CD8-positive, alpha-beta memory T cell (primary cell): ENCODE measurements around the gene IL10. TPM values are rescaled to one million over a fixed set of nuclear protein-coding genes. Genes with fewer than 3 reads are reported as not detected.
A peak's percentile ranks its signal among the peaks of the same experiment; 100 is the strongest.
"Not testable (repeated sequence)": the region's sequence is repeated elsewhere in the genome, so short reads cannot be mapped to it uniquely, and the experiment has no call there.

Experiments
- CTCF ChIA-PET: fragments of 350-600 bp; sonication (Branson Sonifier 250); formaldehyde crosslinking; loops from one replicate; lab custom pipeline; 2021; ENCODE audit warnings: antibody characterized with exemption; lab: Charles Lee
- POLR2A ChIA-PET: fragments of 350-600 bp; sonication (Branson Sonifier 250); formaldehyde crosslinking; loops from one replicate; lab custom pipeline; 2021; ENCODE audit warnings: antibody characterized with exemption; lab: Charles Lee
- DNase-seq, 5 donors: peaks; one replicate each; pipeline versions ENCODE4 v3.0.0 to v3.0.0-alpha.2; 2020 to 2022; ENCODE audit warnings: mixed read lengths in 1 of 5
- H3K27ac ChIP-seq: one replicate; pipeline ENCODE4 v1.7.0; 2013; ENCODE audit warnings: low read depth, mild to moderate bottlenecking, low read length, moderate library complexity
- H3K27me3 ChIP-seq: 2 replicates; pipeline ENCODE4 v1.7.0; 2013; ENCODE audit warnings: low read length, mild to moderate bottlenecking; ENCODE audit not compliant: insufficient read depth, poor library complexity, severe bottlenecking
- H3K36me3 ChIP-seq: 2 replicates; pipeline ENCODE4 v1.7.0; 2013; ENCODE audit warnings: mild to moderate bottlenecking, low read length, moderate library complexity; ENCODE audit not compliant: insufficient read depth
- H3K4me1 ChIP-seq: 2 replicates; pipeline ENCODE4 v1.7.0; 2013; ENCODE audit warnings: mild to moderate bottlenecking, low read length, moderate library complexity; ENCODE audit not compliant: insufficient read depth
- H3K4me3 ChIP-seq: 2 replicates; pipeline ENCODE4 v1.7.0; 2013; ENCODE audit warnings: mild to moderate bottlenecking, low read length
- H3K9me3 ChIP-seq: 2 replicates; pipeline ENCODE4 v1.7.0; 2013; ENCODE audit warnings: mild to moderate bottlenecking, low read length
- H3K27ac Mint-ChIP-seq, 8 donors: one replicate each; pipeline ENCODE4 v1.8.0; 2020 to 2021; ENCODE audit warnings: mixed read lengths in 8 of 8, mild to moderate bottlenecking in 6 of 8, inconsistent platforms in 3 of 8, moderate library complexity in 3 of 8
- H3K27me3 Mint-ChIP-seq, 2 donors: one replicate each; pipeline ENCODE4 v1.8.0; 2020 to 2021; ENCODE audit warnings: mixed read lengths in 2 of 2, mild to moderate bottlenecking in 1 of 2, moderate library complexity in 1 of 2
- H3K36me3 Mint-ChIP-seq, 3 donors: one replicate each; pipeline ENCODE4 v1.8.0; 2020 to 2021; ENCODE audit warnings: mixed read lengths in 3 of 3, inconsistent platforms in 1 of 3, mild to moderate bottlenecking in 1 of 3
- H3K4me1 Mint-ChIP-seq, 3 donors: one replicate each; pipeline ENCODE4 v1.8.0; 2020 to 2021; ENCODE audit warnings: mixed read lengths in 3 of 3, inconsistent platforms in 1 of 3, mild to moderate bottlenecking in 1 of 3
- H3K4me3 Mint-ChIP-seq, 7 donors: one replicate each; pipeline ENCODE4 v1.8.0; 2020 to 2021; ENCODE audit warnings: mixed read lengths in 7 of 7, mild to moderate bottlenecking in 6 of 7, moderate library complexity in 4 of 7, inconsistent platforms in 2 of 7
- H3K9me3 Mint-ChIP-seq, 5 donors: one replicate each; pipeline ENCODE4 v1.8.0; 2020 to 2022; ENCODE audit warnings: mixed read lengths in 5 of 5, mild to moderate bottlenecking in 3 of 5, moderate library complexity in 2 of 5, inconsistent platforms in 1 of 5
- polyA plus RNA-seq: library from polyadenylated mRNA; unstranded; fragments of 300-500 nt; fragmentation: Illumina TruSeq; gene quantifications from one replicate; pipeline ENCODE4 v1.2.3, GENCODE V29; 2021
- total RNA-seq, 2 experiments: library from RNA; stranded (reverse); gene quantifications; one replicate each; pipeline ENCODE4 v1.2.3, GENCODE V29; 2021

Gene IL10
- total and polyA plus RNA-seq, 3 experiments from 2014 or later = 0.33 to 7.6 (median 7.6) TPM

- peaks cover 25 to 56% (median 52%) of the 10 kb centered on the region in 3 donors for H3K4me1 Mint-ChIP-seq
- H3K9me3 ChIP-seq, H3K4me3 Mint-ChIP-seq, DNase-seq, H3K27ac ChIP-seq, H3K27me3 Mint-ChIP-seq, H3K4me3 ChIP-seq, H3K36me3 ChIP-seq, H3K27ac Mint-ChIP-seq, H3K9me3 Mint-ChIP-seq, H3K27me3 ChIP-seq, POLR2A ChIA-PET, H3K36me3 Mint-ChIP-seq: not testable (repeated sequence)
- H3K4me1 ChIP-seq = peaks cover 43% of the 10 kb centered on the region
- CTCF ChIA-PET = interaction anchor here (0.8 to 2.3 kb wide), 2 partner anchors 28 to 149 kb away, joined by 3 to 6 read pairs; no protein-coding TSS in a partner anchor
Observed at GRCh38 chr1:206762741-206763364, 9.4 kb downstream of the IL10 start.

- H3K27ac Mint-ChIP-seq = peak overlapping the region in 1 of 8 donors; percentile 51
- Histone ChIP-seq H3K9me3 (no peaks in the 10 kb centered on the region), H3K27me3 (no peaks in the 10 kb centered on the region), H3K27ac (no peak overlapping the region), H3K4me1 (peaks cover 45% of the 10 kb centered on the region), H3K36me3 (no peaks in the 10 kb centered on the region), H3K4me3 (no peak overlapping the region)
- ChIA-PET CTCF (interaction anchor here (1.0 to 5.3 kb wide), 7 partner anchors 8 to 172 kb away, joined by 3 to 28 read pairs (median 6); partner anchors contain the start of genes IL10 and IL19), POLR2A (no interaction called here)
- no peaks in the 10 kb centered on the region for H3K27me3 Mint-ChIP-seq
- H3K9me3 Mint-ChIP-seq = no peaks in the 10 kb centered on the region
- no peak overlapping the region for H3K4me3 Mint-ChIP-seq
- no peaks in the 10 kb centered on the region for H3K36me3 Mint-ChIP-seq
- DNase-seq = no peak
- H3K4me1 Mint-ChIP-seq = peaks cover 20 to 42% (median 39%) of the 10 kb centered on the region in 3 donors
Observed at GRCh38 chr1:206761159-206761768, 11.0 kb downstream of the IL10 start.

GRCh38 chr1:206760590-206760989 is 11.7 kb downstream of the IL10 start:
- DNase-seq = no peak
- POLR2A ChIA-PET = interaction anchor here (0.6 kb wide), 1 partner anchor 15 kb away, joined by 4 read pairs; no protein-coding TSS in a partner anchor
- H3K27ac ChIP-seq = no peak overlapping the region
- H3K27me3 Mint-ChIP-seq = no peaks in the 10 kb centered on the region
- no peak overlapping the region for H3K4me3 Mint-ChIP-seq
- no peaks in the 10 kb centered on the region for H3K36me3 ChIP-seq
- H3K9me3 ChIP-seq = no peaks in the 10 kb centered on the region
- H3K4me1 ChIP-seq = peaks cover 43% of the 10 kb centered on the region
- H3K36me3 Mint-ChIP-seq = no peaks in the 10 kb centered on the region
- H3K4me3 ChIP-seq = no peak overlapping the region
- H3K9me3 Mint-ChIP-seq = no peaks in the 10 kb centered on the region
- H3K4me1 Mint-ChIP-seq = peaks cover 17 to 36% (median 32%) of the 10 kb centered on the region in 3 donors
- no peak overlapping the region for H3K27ac Mint-ChIP-seq
- H3K27me3 ChIP-seq = no peaks in the 10 kb centered on the region
- CTCF ChIA-PET = interaction anchor here (1.0 to 5.3 kb wide), 8 partner anchors 9 to 173 kb away, joined by 3 to 28 read pairs (median 5); partner anchors contain the start of genes IL10 and IL19

GRCh38 chr1:206757524-206758266 is 14.6 kb downstream of the IL10 start:
- Histone ChIP-seq H3K4me3 (peak overlapping the region; percentile 20), H3K27ac (no peak overlapping the region), H3K9me3 (no peaks in the 10 kb centered on the region), H3K27me3 (no peaks in the 10 kb centered on the region), H3K4me1 (peaks cover 36% of the 10 kb centered on the region), H3K36me3 (no peaks in the 10 kb centered on the region)
- Mint-ChIP-seq H3K4me3 (no peak overlapping the region), H3K27me3 (peaks cover 0 to 5% of the 10 kb centered on the region in 2 donors), H3K4me1 (peaks cover 24 to 30% (median 29%) of the 10 kb centered on the region in 3 donors), H3K27ac (no peak overlapping the region), H3K9me3 (no peaks in the 10 kb centered on the region), H3K36me3 (peaks cover 0 to 13% (median 0%) of the 10 kb centered on the region in 3 donors)
- CTCF ChIA-PET = interaction anchor here (1.4 to 5.3 kb wide), 4 partner anchors 10 to 164 kb away, joined by 3 to 28 read pairs (median 4); partner anchors contain the start of gene FCMR
- POLR2A ChIA-PET = interaction anchor here (2.9 kb wide), 1 partner anchor 12 kb away, joined by 13 read pairs; no protein-coding TSS in a partner anchor
- peak in 2 of 5 donors; percentile 71 to 81 for DNase-seq

GRCh38 chr1:206754011-206754410 is 18.3 kb downstream of the IL10 start:
- DNase-seq = no peak
- Histone ChIP-seq H3K4me3 (no peak overlapping the region), H3K27ac (no peak overlapping the region), H3K27me3 (no peaks in the 10 kb centered on the region), H3K4me1 (peaks cover 31% of the 10 kb centered on the region), H3K9me3 (no peaks in the 10 kb centered on the region), H3K36me3 (no peaks in the 10 kb centered on the region)
- H3K27ac Mint-ChIP-seq = peak overlapping the region in 2 of 8 donors; percentile 39 to 75
- CTCF ChIA-PET = no interaction called here
- H3K9me3 Mint-ChIP-seq = no peaks in the 10 kb centered on the region
- H3K36me3 Mint-ChIP-seq = peaks cover 0 to 13% (median 0%) of the 10 kb centered on the region in 3 donors
- POLR2A ChIA-PET = no interaction called here
- peaks cover 0 to 5% of the 10 kb centered on the region in 2 donors for H3K27me3 Mint-ChIP-seq
- no peak overlapping the region for H3K4me3 Mint-ChIP-seq
- H3K4me1 Mint-ChIP-seq = peaks cover 16 to 24% (median 22%) of the 10 kb centered on the region in 3 donors

- Mint-ChIP-seq H3K4me3 (no peak overlapping the region), H3K9me3 (no peaks in the 10 kb centered on the region), H3K27ac (peak overlapping the region in 1 of 8 donors; percentile 59), H3K36me3 (peaks cover 0 to 13% (median 0%) of the 10 kb centered on the region in 3 donors), H3K4me1 (peaks cover 22 to 28% (median 24%) of the 10 kb centered on the region in 3 donors), H3K27me3 (peaks cover 0 to 5% of the 10 kb centered on the region in 2 donors)
- no peak overlapping the region for H3K27ac ChIP-seq
- H3K4me3 ChIP-seq = no peak overlapping the region
- H3K4me1 ChIP-seq = peaks cover 22% of the 10 kb centered on the region
- no peaks in the 10 kb centered on the region for H3K36me3 ChIP-seq
- no peaks in the 10 kb centered on the region for H3K27me3 ChIP-seq
- no peak for DNase-seq
- no peaks in the 10 kb centered on the region for H3K9me3 ChIP-seq
- POLR2A ChIA-PET = interaction anchor here (0.8 kb wide), 1 partner anchor 165 kb away, joined by 4 read pairs; no protein-coding TSS in a partner anchor
- CTCF ChIA-PET = interaction anchor here (1.1 kb wide), 1 partner anchor 26 kb away, joined by 4 read pairs; no protein-coding TSS in a partner anchor
Observed at GRCh38 chr1:206753141-206753540, 19.2 kb downstream of the IL10 start.

GRCh38 chr1:206752481-206752880 is 19.8 kb downstream of the IL10 start:
- Histone ChIP-seq H3K4me1 (peaks cover 17% of the 10 kb centered on the region), H3K27me3 (no peaks in the 10 kb centered on the region), H3K36me3 (no peaks in the 10 kb centered on the region), H3K4me3 (no peak overlapping the region), H3K9me3 (no peaks in the 10 kb centered on the region), H3K27ac (no peak overlapping the region)
- Mint-ChIP-seq H3K4me3 (no peak overlapping the region), H3K27me3 (peaks cover 0 to 5% of the 10 kb centered on the region in 2 donors), H3K36me3 (peaks cover 0 to 13% (median 2%) of the 10 kb centered on the region in 3 donors), H3K27ac (peak overlapping the region in 1 of 8 donors; percentile 37), H3K4me1 (peaks cover 22 to 30% (median 24%) of the 10 kb centered on the region in 3 donors), H3K9me3 (no peaks in the 10 kb centered on the region)
- CTCF ChIA-PET = interaction anchor here (1.1 kb wide), 1 partner anchor 26 kb away, joined by 4 read pairs; no protein-coding TSS in a partner anchor
- POLR2A ChIA-PET = interaction anchor here (0.8 kb wide), 1 partner anchor 166 kb away, joined by 4 read pairs; no protein-coding TSS in a partner anchor
- DNase-seq = no peak
